ENCODE results near the gene GRIN2A. TPM values are rescaled to one million over a fixed set of nuclear protein-coding genes. Genes with fewer than 3 reads are reported as not detected.

GRIN2A gene
- total RNA-seq, 1 experiment from 2014 or later, result 34.6 TPM

GRCh38 chr16:9957002-9957401 is 225.2 kb downstream of the GRIN2A start:
- Mint-ChIP-seq H3K27me3 (ENCODE audit: unreplicated experiment) (no peaks in the 10 kb centered on the region), H3K4me3 (ENCODE audit: low read depth, unreplicated experiment) (no peak overlapping the region), H3K4me1 (ENCODE audit: low read depth, unreplicated experiment) (no peaks in the 10 kb centered on the region), H3K27ac (ENCODE audit: unreplicated experiment) (no peak overlapping the region), H3K9me3 (ENCODE audit: low read depth, unreplicated experiment) (no peaks in the 10 kb centered on the region), H3K36me3 (ENCODE audit: insufficient read depth, unreplicated experiment) (no peaks in the 10 kb centered on the region)
- BruUV-seq (replicated peaks), result no TSS peak
- CTCF ChIA-PET, result interaction anchor here (0.5 to 1.8 kb wide), 3 partner anchors 21 to 1049 kb away, joined by 3 to 8 read pairs (median 6); no protein-coding TSS in a partner anchor
- DNase-seq, result no peak
- intact Hi-C loops (cut with micrococcal nuclease; ENCODE audit: unreplicated experiment), result loop anchor here (10.0 kb wide), 1 partner anchor 292 kb away; no protein-coding TSS in a partner anchor
- no peak for TF ChIP-seq CTCF (IDR thresholded peaks at IDR 0.05; ENCODE audit: unreplicated experiment)

GRCh38 chr16:9955677-9956076 is 226.6 kb downstream of the GRIN2A start:
- H3K36me3 Mint-ChIP-seq (ENCODE audit: insufficient read depth, unreplicated experiment), result no peaks in the 10 kb centered on the region
- H3K27me3 Mint-ChIP-seq (ENCODE audit: unreplicated experiment), result no peaks in the 10 kb centered on the region
- no TSS peak for BruUV-seq (replicated peaks)
- H3K27ac Mint-ChIP-seq (ENCODE audit: unreplicated experiment), result no peak overlapping the region
- intact Hi-C loops (cut with micrococcal nuclease; ENCODE audit: unreplicated experiment), result loop anchor here (10.0 kb wide), 1 partner anchor 291 kb away; no protein-coding TSS in a partner anchor
- no peaks in the 10 kb centered on the region for H3K9me3 Mint-ChIP-seq (ENCODE audit: low read depth, unreplicated experiment)
- TF ChIP-seq CTCF (IDR thresholded peaks at IDR 0.05; ENCODE audit: unreplicated experiment), result no peak
- H3K4me3 Mint-ChIP-seq (ENCODE audit: low read depth, unreplicated experiment), result no peak overlapping the region
- no peak for DNase-seq
- CTCF ChIA-PET, result no interaction called here
- peaks cover 9% of the 10 kb centered on the region for H3K4me1 Mint-ChIP-seq (ENCODE audit: low read depth, unreplicated experiment)

GRCh38 chr16:9953908-9954570 is 228.2 kb downstream of the GRIN2A start:
- intact Hi-C loops (cut with micrococcal nuclease; ENCODE audit: unreplicated experiment), result loop anchor here (10.0 kb wide), 1 partner anchor 289 kb away; no protein-coding TSS in a partner anchor
- CTCF ChIA-PET, result no interaction called here
- TF ChIP-seq CTCF (IDR thresholded peaks at IDR 0.05; ENCODE audit: unreplicated experiment), result no peak
- Mint-ChIP-seq H3K4me3 (ENCODE audit: low read depth, unreplicated experiment) (no peak overlapping the region), H3K9me3 (ENCODE audit: low read depth, unreplicated experiment) (peaks cover 6% of the 10 kb centered on the region), H3K27ac (ENCODE audit: unreplicated experiment) (no peak overlapping the region), H3K4me1 (ENCODE audit: low read depth, unreplicated experiment) (peaks cover 12% of the 10 kb centered on the region), H3K27me3 (ENCODE audit: unreplicated experiment) (no peaks in the 10 kb centered on the region), H3K36me3 (ENCODE audit: insufficient read depth, unreplicated experiment) (no peaks in the 10 kb centered on the region)
- DNase-seq, result no peak
- BruUV-seq (replicated peaks), result no TSS peak

- no TSS peak for BruUV-seq (replicated peaks)
- Mint-ChIP-seq H3K36me3 (ENCODE audit: insufficient read depth, unreplicated experiment) (no peaks in the 10 kb centered on the region), H3K27me3 (ENCODE audit: unreplicated experiment) (no peaks in the 10 kb centered on the region), H3K4me1 (ENCODE audit: low read depth, unreplicated experiment) (peaks cover 12% of the 10 kb centered on the region), H3K4me3 (ENCODE audit: low read depth, unreplicated experiment) (peak overlapping the region; percentile 24), H3K9me3 (ENCODE audit: low read depth, unreplicated experiment) (peaks cover 6% of the 10 kb centered on the region), H3K27ac (ENCODE audit: unreplicated experiment) (peak overlapping the region; percentile 14)
- no peak for TF ChIP-seq CTCF (IDR thresholded peaks at IDR 0.05; ENCODE audit: unreplicated experiment)
- CTCF ChIA-PET, result interaction anchor here (0.9 to 1.2 kb wide), 5 partner anchors 18 to 302 kb away, joined by 3 to 4 read pairs (median 3); no protein-coding TSS in a partner anchor
- DNase-seq, result peak; percentile 14
- intact Hi-C loops (cut with micrococcal nuclease; ENCODE audit: unreplicated experiment), result loop anchor here (1.0 to 10.0 kb wide), 2 partner anchors 63 to 286 kb away; no protein-coding TSS in a partner anchor
Observed at GRCh38 chr16:9950658-9951057, 231.6 kb downstream of the GRIN2A start.
